Measurements from ENCODE around the gene VRK3.
"Not testable (repeated sequence)": the region's sequence is repeated elsewhere in the genome, so short reads cannot be mapped to it uniquely, and the experiment has no call there.

VRK3 gene

GRCh38 chr19:49958144-49958543 lies 67.0 kb downstream of the VRK3 start:
- not testable (repeated sequence) for DNase-seq (ENCODE audit: low read depth in 1 of 2, low spot score in 1 of 2)

GRCh38 chr19:49957262-49957915 lies 67.8 kb downstream of the VRK3 start:
- no peak for DNase-seq (ENCODE audit: low read depth in 1 of 2, low spot score in 1 of 2)

GRCh38 chr19:49956115-49956495 lies 69.1 kb downstream of the VRK3 start:
- no peak for DNase-seq (ENCODE audit: low read depth in 1 of 2, low spot score in 1 of 2)

GRCh38 chr19:49954933-49955332 lies 70.2 kb downstream of the VRK3 start:
- no peak for DNase-seq (ENCODE audit: low read depth in 1 of 2, low spot score in 1 of 2)

GRCh38 chr19:49954092-49954829 lies 70.9 kb downstream of the VRK3 start:
- DNase-seq (ENCODE audit: low read depth in 1 of 2, low spot score in 1 of 2) = no peak

- DNase-seq (ENCODE audit: low read depth in 1 of 2, low spot score in 1 of 2) = no peak
Measured at GRCh38 chr19:49953416-49953815, 71.8 kb downstream of the VRK3 start.

- no peak for DNase-seq (ENCODE audit: low read depth in 1 of 2, low spot score in 1 of 2)
Measured at GRCh38 chr19:49952906-49953305, 72.3 kb downstream of the VRK3 start.

- no peak for DNase-seq (ENCODE audit: low read depth in 1 of 2, low spot score in 1 of 2)
Measured at GRCh38 chr19:49952479-49952836, 72.7 kb downstream of the VRK3 start.

- no peak for DNase-seq (ENCODE audit: low read depth in 1 of 2, low spot score in 1 of 2)
Measured at GRCh38 chr19:49951806-49952478, 73.2 kb downstream of the VRK3 start.

- no peak for DNase-seq (ENCODE audit: low read depth in 1 of 2, low spot score in 1 of 2)
Measured at GRCh38 chr19:49950956-49951526, 74.1 kb downstream of the VRK3 start.

GRCh38 chr19:49950590-49950948 lies 74.6 kb downstream of the VRK3 start:
- no peak for DNase-seq (ENCODE audit: low read depth in 1 of 2, low spot score in 1 of 2)

GRCh38 chr19:49949742-49950589 lies 75.2 kb downstream of the VRK3 start:
- no peak for DNase-seq (ENCODE audit: low read depth in 1 of 2, low spot score in 1 of 2)

GRCh38 chr19:49946415-49946814 lies 78.8 kb downstream of the VRK3 start:
- DNase-seq (ENCODE audit: low read depth in 1 of 2, low spot score in 1 of 2) = no peak

GRCh38 chr19:49944567-49944966 lies 80.6 kb downstream of the VRK3 start:
- not testable (repeated sequence) for DNase-seq (ENCODE audit: low read depth in 1 of 2, low spot score in 1 of 2)

- DNase-seq (ENCODE audit: low read depth in 1 of 2, low spot score in 1 of 2) = no peak
Measured at GRCh38 chr19:49940482-49940791, 84.7 kb downstream of the VRK3 start.

GRCh38 chr19:49939721-49940481 lies 85.3 kb downstream of the VRK3 start:
- no peak for DNase-seq (ENCODE audit: low read depth in 1 of 2, low spot score in 1 of 2)

GRCh38 chr19:49938662-49939061 lies 86.5 kb downstream of the VRK3 start:
- DNase-seq (ENCODE audit: low read depth in 1 of 2, low spot score in 1 of 2) = no peak

GRCh38 chr19:49937750-49938381 lies 87.3 kb downstream of the VRK3 start:
- DNase-seq (ENCODE audit: low read depth in 1 of 2, low spot score in 1 of 2) = peak; percentile 61 to 66

- no peak for DNase-seq (ENCODE audit: low read depth in 1 of 2, low spot score in 1 of 2)
Measured at GRCh38 chr19:49936549-49936948, 88.6 kb downstream of the VRK3 start.

GRCh38 chr19:49933643-49934042 lies 91.5 kb downstream of the VRK3 start:
- DNase-seq (ENCODE audit: low read depth in 1 of 2, low spot score in 1 of 2) = no peak

Measured in stimulated activated CD4-positive, alpha-beta T cell treated with anti-CD3 and anti-CD28 coated beads, Interleukin-15, amount 100 ng/mL, for 1 hour (primary cell).